Kidney (tissue), 14 donors: ENCODE data around the gene CD83. TPM values are rescaled to one million over a fixed set of nuclear protein-coding genes. Genes with fewer than 3 reads are reported as not detected.

Source experiments
- DNase-seq, 5 donors: peaks; one replicate each; pipeline ENCODE4 v3.0.0-alpha.2; 2013 to 2020
- FAIRE-seq: peaks from 2 replicates; lab custom pipeline; 2012; peaks lifted over from hg19 to GRCh38; lab: Jason Lieb, UNC
- H3K27ac ChIP-seq, 2 donors: one replicate each; pipeline ENCODE4 v1.7.0; 2013; ENCODE audit warnings: low read depth in 2 of 2, low read length in 2 of 2, inconsistent platforms in 1 of 2
- H3K27me3 ChIP-seq: one replicate; pipeline ENCODE4 v1.7.1; 2013; ENCODE audit warnings: low read length, inconsistent platforms; ENCODE audit not compliant: control insufficient read depth, insufficient read depth
- H3K36me3 ChIP-seq, 3 donors: one replicate each; pipeline versions ENCODE4 v1.7.0 to v1.7.1; 2013; ENCODE audit warnings: low read length in 3 of 3, control low read depth in 1 of 3, inconsistent platforms in 1 of 3; ENCODE audit not compliant: insufficient read depth in 3 of 3, control insufficient read depth in 2 of 3
- H3K4me1 ChIP-seq, 3 donors: one replicate each; pipeline versions ENCODE4 v1.7.0 to v1.7.1; 2013; ENCODE audit warnings: low read length in 3 of 3, inconsistent platforms in 1 of 3, low read depth in 1 of 3; ENCODE audit not compliant: control insufficient read depth in 2 of 3, insufficient read depth in 2 of 3
- H3K4me3 ChIP-seq, 3 donors: one replicate each; pipeline versions ENCODE4 v1.7.0 to v1.8.1; 2013; ENCODE audit warnings: low read length in 3 of 3, control low read depth in 1 of 3, inconsistent platforms in 1 of 3
- H3K9ac ChIP-seq, 3 donors: one replicate each; pipeline versions ENCODE4 v1.7.0 to v1.7.1; 2013; ENCODE audit warnings: low read length in 3 of 3, control low read depth in 1 of 3, inconsistent platforms in 1 of 3
- H3K9me3 ChIP-seq, 3 donors: one replicate each; pipeline versions ENCODE4 v1.7.0 to v1.7.1; 2013; ENCODE audit warnings: low read length in 3 of 3, control low read depth in 1 of 3, inconsistent platforms in 1 of 3; ENCODE audit not compliant: control insufficient read depth in 2 of 3, insufficient read depth in 1 of 3
- intact Hi-C: fragments of 100-400 bp; cut with DNase I; formaldehyde crosslinking; loops from one replicate; pipeline ENCODE4 v1.11.1; 2022
- polyA plus RNA-seq: library from polyadenylated mRNA; stranded (reverse); fragments of 350-450 nt; fragmentation: Illumina TruSeq; extraction: RNeasy Lipid Tissue Mini Kit (QIAGEN cat#74804); gene quantifications from one replicate; pipeline ENCODE4 v1.2.3, GENCODE V29; 2014; ENCODE audit warnings: low read depth, low replicate concordance; ENCODE audit not compliant: insufficient read depth
- total RNA-seq: library from RNA; stranded (reverse); fragmentation: NEBNext Ultra II Directional; extraction: Animal tissue kit (Norgen Biotek cat#: 25700); gene quantifications from one replicate; pipeline ENCODE4 v1.2.1, GENCODE V29; 2021
- TF ChIP-seq, protein P1 (sequence below): IDR thresholded peaks from 3 replicates; pipeline ENCODE4 v1.5.1; 2012; ENCODE audit warnings: mild to moderate bottlenecking, moderate library complexity, borderline replicate concordance; ENCODE audit not compliant: insufficient read depth; ENCODE audit errors: extremely low read depth
- donor health status: control.
- donor health status: control.
- donor health status: control.
- donor health status: control.
- donor health status: control.
- donor health status: DM: yes; HTN: yes; CAD: no.
- donor health status: Normal renal cell carcinoma (clear cell type).

CD83 gene
- total and polyA plus RNA-seq, 2 donors from 2014 or later: 4.0 to 15.4 TPM

DNA sequence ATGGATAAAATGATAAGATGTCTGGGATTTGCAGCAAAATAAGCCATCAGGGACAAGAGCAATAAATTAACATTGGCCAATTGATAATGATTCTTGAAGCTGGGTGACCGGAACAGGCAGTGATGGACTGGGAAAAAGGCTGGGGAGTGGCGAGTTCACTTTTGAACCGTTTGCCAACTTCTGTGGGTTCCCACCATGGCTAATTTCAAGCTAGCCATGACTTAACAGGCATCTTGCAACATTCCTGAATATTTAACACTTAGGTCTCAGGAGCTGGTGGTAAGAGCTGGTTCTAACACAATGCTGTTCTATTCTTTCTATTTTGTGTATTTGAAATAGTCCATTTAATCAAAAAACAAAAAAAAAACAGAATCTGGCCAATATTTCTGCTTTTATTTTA lies 37.6 kb upstream of the CD83 start:
- H3K27me3 ChIP-seq: no peaks in the 10 kb centered on the region

DNA sequence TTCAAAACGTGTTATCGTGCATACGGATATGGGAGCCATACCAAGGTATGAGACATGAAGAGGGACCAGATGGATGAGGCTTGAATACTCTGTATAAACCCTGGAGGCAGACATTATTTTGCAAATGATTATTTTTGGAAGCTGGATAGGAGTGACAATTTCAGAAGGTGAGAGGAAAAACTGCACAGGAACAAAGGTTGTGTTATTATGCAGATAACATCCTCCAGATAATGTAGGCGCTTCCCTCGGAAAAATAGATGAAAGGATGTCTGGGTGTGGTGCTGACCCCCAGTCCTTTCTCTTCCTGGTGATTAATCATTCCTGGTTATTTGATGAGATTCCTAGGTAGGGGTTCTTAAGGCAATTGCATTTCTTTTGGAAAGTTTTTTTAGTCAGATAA lies 36.4 kb upstream of the CD83 start:
- intact Hi-C loops: no loop called here
- Histone ChIP-seq H3K9me3 (no peaks in the 10 kb centered on the region), H3K27ac (no peak overlapping the region), H3K9ac (no peak overlapping the region), H3K4me3 (no peak overlapping the region), H3K36me3 (no peaks in the 10 kb centered on the region), H3K4me1 (no peaks in the 10 kb centered on the region), H3K27me3 (no peaks in the 10 kb centered on the region)
- FAIRE-seq: no peak
- no peak for DNase-seq
- TF ChIP-seq, protein P1, sequence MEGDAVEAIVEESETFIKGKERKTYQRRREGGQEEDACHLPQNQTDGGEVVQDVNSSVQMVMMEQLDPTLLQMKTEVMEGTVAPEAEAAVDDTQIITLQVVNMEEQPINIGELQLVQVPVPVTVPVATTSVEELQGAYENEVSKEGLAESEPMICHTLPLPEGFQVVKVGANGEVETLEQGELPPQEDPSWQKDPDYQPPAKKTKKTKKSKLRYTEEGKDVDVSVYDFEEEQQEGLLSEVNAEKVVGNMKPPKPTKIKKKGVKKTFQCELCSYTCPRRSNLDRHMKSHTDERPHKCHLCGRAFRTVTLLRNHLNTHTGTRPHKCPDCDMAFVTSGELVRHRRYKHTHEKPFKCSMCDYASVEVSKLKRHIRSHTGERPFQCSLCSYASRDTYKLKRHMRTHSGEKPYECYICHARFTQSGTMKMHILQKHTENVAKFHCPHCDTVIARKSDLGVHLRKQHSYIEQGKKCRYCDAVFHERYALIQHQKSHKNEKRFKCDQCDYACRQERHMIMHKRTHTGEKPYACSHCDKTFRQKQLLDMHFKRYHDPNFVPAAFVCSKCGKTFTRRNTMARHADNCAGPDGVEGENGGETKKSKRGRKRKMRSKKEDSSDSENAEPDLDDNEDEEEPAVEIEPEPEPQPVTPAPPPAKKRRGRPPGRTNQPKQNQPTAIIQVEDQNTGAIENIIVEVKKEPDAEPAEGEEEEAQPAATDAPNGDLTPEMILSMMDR: no peak

More for the DNA sequence above, 37.6 kb upstream of the CD83 start:
- Histone ChIP-seq H3K4me3 (no peak overlapping the region), H3K4me1 (no peaks in the 10 kb centered on the region), H3K9ac (no peak overlapping the region), H3K9me3 (no peaks in the 10 kb centered on the region), H3K27ac (no peak overlapping the region), H3K36me3 (no peaks in the 10 kb centered on the region)
- intact Hi-C loops: no loop called here
- DNase-seq (no peak), FAIRE-seq (no peak)
- TF ChIP-seq, protein P1: no peak

DNA sequence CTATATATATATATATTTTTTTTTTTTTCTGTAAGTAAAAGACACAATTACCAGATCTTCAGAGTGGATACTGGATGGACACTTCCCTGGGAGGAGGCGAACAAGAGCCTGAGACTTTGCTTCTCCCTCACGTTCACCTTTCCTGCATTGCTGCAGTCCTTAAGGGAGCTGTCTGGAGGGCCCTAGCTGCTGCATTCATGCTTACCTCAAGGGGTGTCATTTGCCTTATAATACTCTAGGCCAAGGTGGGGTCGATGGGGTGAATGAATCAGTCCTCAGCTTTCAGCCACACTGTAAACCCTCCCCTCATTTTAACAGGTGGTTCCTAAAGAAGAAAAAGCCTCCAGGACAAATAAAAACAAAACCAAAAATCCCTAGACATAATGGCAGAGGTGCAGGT lies 34.8 kb upstream of the CD83 start:
- Histone ChIP-seq H3K36me3 (no peaks in the 10 kb centered on the region), H3K9ac (no peak overlapping the region), H3K9me3 (no peaks in the 10 kb centered on the region), H3K27me3 (no peaks in the 10 kb centered on the region), H3K4me1 (no peaks in the 10 kb centered on the region), H3K27ac (no peak overlapping the region), H3K4me3 (no peak overlapping the region)
- FAIRE-seq (no peak), DNase-seq (no peak)
- intact Hi-C loops: no loop called here
- TF ChIP-seq, protein P1: no peak

- H3K27me3 ChIP-seq: no peaks in the 10 kb centered on the region
- FAIRE-seq: no peak
- DNase-seq: no peak
- intact Hi-C loops: no loop called here
- no peaks in the 10 kb centered on the region for H3K9me3 ChIP-seq
- H3K27ac ChIP-seq: no peak overlapping the region
- no peaks in the 10 kb centered on the region for H3K36me3 ChIP-seq
- TF ChIP-seq, protein P1: no peak
- H3K9ac ChIP-seq: no peak overlapping the region
- H3K4me3 ChIP-seq: no peak overlapping the region
- H3K4me1 ChIP-seq: no peaks in the 10 kb centered on the region
Measured at GRCh38 chr6:14083262-14083661, 34.3 kb upstream of the CD83 start.
